ENCODE measurements around the gene CSTPP1.

DNA sequence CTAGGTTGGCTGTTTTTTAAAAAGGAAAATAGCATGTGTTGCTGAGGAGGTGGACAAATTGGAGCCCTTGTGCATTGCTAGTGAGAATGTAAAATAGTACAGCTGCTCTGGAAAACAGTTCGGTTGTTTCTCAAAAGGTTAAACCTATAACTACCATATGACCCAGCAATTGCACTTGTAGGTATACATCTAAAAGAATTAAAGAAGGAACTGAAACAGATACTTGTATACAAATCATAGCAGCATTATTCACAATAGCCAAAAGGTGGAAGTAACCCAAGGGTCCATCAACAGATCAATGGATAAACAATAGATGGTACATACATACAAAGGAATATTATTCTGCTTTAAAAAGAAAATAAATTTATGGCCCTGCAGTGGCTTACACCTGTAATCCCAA, 111.4 kb downstream of the CSTPP1 start:
- TF ChIP-seq, protein P1, sequence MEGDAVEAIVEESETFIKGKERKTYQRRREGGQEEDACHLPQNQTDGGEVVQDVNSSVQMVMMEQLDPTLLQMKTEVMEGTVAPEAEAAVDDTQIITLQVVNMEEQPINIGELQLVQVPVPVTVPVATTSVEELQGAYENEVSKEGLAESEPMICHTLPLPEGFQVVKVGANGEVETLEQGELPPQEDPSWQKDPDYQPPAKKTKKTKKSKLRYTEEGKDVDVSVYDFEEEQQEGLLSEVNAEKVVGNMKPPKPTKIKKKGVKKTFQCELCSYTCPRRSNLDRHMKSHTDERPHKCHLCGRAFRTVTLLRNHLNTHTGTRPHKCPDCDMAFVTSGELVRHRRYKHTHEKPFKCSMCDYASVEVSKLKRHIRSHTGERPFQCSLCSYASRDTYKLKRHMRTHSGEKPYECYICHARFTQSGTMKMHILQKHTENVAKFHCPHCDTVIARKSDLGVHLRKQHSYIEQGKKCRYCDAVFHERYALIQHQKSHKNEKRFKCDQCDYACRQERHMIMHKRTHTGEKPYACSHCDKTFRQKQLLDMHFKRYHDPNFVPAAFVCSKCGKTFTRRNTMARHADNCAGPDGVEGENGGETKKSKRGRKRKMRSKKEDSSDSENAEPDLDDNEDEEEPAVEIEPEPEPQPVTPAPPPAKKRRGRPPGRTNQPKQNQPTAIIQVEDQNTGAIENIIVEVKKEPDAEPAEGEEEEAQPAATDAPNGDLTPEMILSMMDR (IDR thresholded peaks at IDR 0.05): no peak
- no peak for TF ChIP-seq POLR2A (IDR thresholded peaks at IDR 0.05)

Measured in Peyer's patch (tissue), 4 donors.